ENCODE measurements around the gene MUC7.
"Not testable (repeated sequence)": the region's sequence is repeated elsewhere in the genome, so short reads cannot be mapped to it uniquely, and the experiment has no call there.

MUC7 gene

GRCh38 chr4:70471897-70472296 is at the start of gene MUC7:
Gene MUC7, plus strand, starts transcription at chr4:70472197. Its CDS starts 1,825 bp downstream, at chr4:70474022.
- DNase-seq, result peak in 1 of 3 donors; percentile 3

DNA sequence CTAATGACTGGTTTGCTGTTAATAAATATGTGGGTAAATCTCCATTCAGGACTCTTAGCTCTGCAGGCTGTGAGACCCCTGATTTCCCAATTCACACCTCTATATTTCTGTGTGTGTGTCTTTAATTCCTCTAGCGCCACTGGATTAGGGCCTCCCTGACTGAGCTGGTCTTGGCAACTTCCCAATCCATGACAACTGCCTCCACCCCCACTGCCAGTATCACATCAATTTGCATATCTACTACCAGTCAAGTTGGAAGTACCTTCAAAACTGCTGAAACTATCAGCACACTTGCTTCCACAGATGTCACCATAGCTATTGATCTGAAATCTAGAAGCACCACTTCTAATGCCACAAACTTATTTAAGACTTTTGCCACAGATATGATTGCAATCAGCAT is 46.7 kb upstream of the MUC7 start:
- DNase-seq, result no peak

GRCh38 chr4:70426789-70427188 is 45.2 kb upstream of the MUC7 start:
- no peak for DNase-seq

GRCh38 chr4:70437197-70437596 is 34.8 kb upstream of the MUC7 start:
- DNase-seq, result no peak

GRCh38 chr4:70442474-70442873 is 29.5 kb upstream of the MUC7 start:
- no peak for DNase-seq

DNA sequence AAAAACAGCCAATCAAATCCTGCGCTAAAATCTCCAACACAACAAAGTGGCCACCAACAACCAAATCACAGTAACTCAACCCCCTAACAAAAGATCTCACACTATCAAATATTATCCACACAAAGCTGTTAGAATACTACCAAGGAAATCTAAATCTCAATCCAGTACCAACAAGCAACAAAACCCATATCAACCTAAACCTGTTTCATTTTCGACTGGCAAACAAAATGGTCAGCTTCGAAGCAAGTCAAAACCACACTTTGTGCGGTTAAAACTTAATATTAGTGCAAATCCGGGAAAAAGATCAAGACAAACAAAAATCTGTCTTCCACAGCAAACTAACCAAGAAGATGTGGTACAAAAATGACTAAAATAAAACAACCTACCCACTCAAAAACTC is 28.7 kb upstream of the MUC7 start:
- no peak for DNase-seq

- DNase-seq, result no peak
Measured at GRCh38 chr4:70449220-70449619, 22.8 kb upstream of the MUC7 start.

- no peak for DNase-seq
Measured at GRCh38 chr4:70452946-70453345, 19.1 kb upstream of the MUC7 start.

DNA sequence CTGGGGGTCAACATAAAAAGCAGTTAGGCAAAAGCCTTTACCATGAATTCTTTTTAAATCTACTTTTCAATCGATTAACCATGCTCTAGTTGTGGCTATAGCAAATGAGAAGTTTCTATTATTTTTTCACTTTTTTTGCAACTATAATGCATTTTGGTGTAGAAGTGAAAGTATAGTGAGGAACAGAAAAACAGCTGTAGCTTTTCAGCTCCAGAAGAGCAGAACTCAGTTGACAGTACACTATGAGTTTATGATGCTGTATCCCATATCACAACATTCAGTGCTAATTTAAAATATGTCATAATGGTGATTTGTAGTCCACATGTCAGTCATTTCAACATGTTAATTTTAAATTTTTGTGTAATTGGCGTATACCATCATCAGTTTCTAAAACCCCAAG is 8.7 kb upstream of the MUC7 start:
- peak in 1 of 3 donors; percentile 5 for DNase-seq

DNA sequence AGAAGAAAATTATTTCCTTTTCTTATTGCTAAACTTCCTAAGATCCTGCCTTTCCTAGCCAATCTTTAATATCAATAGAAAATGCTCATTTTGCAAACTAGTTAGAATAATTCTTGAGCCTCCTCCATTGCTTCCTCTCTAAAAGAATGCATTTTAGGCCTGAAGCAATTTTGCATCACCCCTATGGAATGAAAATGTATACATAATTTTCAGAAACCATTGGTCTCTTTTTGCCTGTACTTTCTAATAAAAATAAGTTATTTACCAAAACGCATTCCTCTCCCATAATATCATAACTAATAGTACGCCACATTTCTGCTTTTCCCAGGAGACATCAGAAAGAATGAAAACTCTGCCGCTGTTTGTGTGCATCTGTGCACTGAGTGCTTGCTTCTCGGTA is 1.7 kb downstream of the MUC7 start:
- no peak for DNase-seq

GRCh38 chr4:70488748-70489147 is 16.8 kb downstream of the MUC7 start:
- no peak for DNase-seq

GRCh38 chr4:70496231-70496630 is 24.2 kb downstream of the MUC7 start:
- DNase-seq, result no peak

- DNase-seq, result not testable (repeated sequence)
Measured at GRCh38 chr4:70501838-70502237, 29.8 kb downstream of the MUC7 start.

- no peak for DNase-seq
Measured at GRCh38 chr4:70504733-70505132, 32.7 kb downstream of the MUC7 start.

DNA sequence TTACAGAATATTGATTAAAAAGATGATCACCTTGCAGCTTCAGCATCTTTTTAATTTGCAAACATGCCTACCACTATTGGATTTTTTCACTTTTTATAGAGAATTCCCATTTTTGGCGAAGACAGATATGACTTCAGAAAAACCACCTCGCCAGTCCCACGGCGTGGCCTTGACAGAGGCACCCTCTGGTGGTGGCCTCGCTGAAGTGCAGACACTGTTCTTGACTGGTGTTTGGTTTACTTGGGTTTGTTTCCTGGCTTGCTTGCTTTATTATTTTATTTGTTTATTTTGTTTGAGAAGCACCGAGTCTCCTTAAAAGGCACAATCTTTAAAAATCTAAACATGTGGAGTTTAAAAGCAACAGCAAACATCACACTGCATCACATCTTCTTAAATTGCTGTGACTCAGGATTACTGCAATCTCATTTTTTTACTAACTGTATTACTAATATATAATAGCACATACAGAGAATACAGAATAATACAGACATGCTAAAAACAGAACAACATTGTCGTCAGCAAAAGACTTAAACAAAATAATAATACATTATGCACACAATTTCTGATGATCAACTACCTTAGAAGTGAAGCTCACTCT is 33.3 kb downstream of the MUC7 start:
- peak; percentile 60 to 80 (median 65) for DNase-seq

GRCh38 chr4:70508801-70509200 is 36.8 kb downstream of the MUC7 start:
- DNase-seq, result no peak

DNA sequence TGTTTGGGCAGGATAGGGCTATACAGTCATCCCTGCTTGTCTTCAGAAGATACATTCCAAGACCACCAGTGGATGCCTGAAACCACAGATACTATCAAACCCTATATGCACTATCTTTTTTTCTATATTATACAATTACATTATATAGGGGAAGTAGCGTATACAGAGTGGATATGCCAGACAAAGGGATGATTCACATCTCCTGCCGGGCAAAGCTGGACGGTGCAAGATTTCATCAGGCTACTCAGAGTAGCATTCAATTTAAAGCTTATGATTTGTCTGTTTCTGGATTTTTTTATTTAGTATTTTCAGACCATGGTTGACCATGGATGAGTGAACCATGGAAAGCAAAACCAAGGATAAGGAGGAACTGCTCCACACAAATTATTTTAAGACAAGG is 39.4 kb downstream of the MUC7 start:
- no peak for DNase-seq

DNA sequence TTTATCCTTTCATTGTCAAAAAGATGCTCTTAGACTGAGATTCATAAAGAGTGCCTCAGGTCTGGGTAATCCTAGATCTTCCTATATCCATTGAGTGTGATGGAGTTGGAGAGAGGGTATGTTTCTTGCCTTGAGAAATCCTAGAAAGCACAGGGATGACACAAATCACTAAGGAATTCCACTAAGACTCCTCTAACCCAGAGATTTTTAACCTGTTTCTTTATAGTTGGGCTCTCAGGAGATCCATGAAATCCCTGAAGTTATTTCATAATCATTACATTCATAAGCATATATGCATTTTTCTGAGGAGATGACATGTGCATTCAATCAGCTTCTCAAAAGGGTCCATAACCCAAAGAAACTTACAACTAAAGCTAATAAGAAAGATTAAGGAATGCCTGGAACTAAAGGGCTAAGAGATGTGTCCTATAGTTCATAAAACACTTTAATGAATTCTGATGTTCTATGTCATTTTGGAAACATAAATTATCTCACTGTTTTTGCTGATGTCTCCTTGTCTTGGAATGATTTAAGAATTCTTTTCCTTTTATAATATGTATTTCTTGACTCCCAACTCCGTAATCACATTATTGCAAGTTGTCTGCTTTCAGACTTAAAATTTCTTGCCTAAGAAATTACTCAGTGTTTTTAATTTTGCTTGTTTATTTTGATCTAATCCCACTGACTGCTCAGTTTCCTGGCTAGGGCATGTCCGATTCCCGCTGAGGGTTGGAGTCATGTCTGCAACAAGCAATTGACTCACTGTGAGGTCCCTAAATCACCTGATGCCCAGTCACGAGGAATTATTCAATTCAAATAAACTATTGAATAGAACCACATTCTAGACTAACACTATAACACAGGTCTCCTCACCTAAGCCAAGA is 43.6 kb downstream of the MUC7 start:
- no peak for DNase-seq

DNA sequence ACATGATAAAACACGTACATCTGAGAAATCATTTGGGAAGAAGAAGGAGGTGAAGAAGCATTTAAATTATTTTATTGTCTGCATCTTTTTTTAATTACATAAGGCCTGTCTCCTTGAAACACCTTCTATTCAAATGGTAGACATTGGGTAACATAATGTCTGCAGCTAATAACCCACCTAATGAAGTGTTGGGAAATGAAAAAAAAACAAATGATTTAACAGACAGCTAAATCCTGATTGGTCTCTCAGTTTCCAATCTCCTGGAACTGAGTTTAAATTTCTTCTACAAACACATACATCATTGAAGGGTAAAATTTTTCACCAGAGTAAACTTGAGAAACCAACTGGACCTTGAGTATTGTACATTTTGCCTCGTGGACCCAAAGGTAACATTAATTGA is 46.3 kb downstream of the MUC7 start, which contains the start of gene AMTN:
TSS of gene AMTN (plus strand) at position 301 of the 400 bp plus-strand sequence. CDS start 209 bp downstream, outside the sequence.
- no peak for DNase-seq

- no peak for DNase-seq
Measured at GRCh38 chr4:70518716-70519115, 46.7 kb downstream of the MUC7 start.

- no peak for DNase-seq
Measured at GRCh38 chr4:70522626-70523025, 50.6 kb downstream of the MUC7 start.

DNA sequence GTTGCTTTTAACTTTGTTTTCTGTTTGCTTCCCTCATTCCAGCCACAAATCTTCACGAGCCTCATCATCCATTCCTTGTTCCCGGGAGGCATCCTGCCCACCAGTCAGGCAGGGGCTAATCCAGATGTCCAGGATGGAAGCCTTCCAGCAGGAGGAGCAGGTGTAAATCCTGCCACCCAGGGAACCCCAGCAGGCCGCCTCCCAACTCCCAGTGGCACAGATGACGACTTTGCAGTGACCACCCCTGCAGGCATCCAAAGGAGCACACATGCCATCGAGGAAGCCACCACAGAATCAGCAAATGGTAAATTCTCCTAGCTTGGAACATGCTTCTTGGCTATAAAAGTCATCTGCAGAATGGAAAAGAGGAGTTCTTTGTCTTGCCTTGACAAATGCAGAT is 59.0 kb downstream of the MUC7 start:
- DNase-seq, result no peak

DNA sequence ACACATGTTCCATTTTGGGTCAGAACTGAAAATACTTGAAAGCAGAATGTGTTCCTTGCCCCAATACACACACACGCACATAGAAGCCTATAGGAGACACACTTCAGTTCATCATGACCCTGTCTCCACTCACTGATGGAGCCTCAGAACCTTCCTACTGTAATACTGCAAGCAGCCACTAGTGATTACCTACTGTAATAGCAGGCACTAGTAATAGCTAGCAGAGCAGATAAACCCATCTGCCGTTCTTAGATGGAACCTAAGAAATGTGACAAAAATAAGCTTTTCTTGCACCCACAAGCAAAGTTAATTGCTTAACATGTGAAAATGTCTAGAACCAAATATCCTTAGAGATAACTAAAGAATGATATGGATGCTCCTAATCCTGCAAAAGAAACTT is 60.0 kb downstream of the MUC7 start:
- no peak for DNase-seq
